DLD1 (cell line): ENCODE results near the gene HOXD10.

Experiments used
- in situ Hi-C: cut with HindIII; loops from 2 replicates; pipeline ENCODE4 v1.10.0; 2017; ENCODE audit warnings: low sequenced_read_pairs

The HOXD10 gene

GRCh38 chr2:176145085-176145969, 28.7 kb downstream of the HOXD10 start:
- in situ Hi-C loops = loop anchor here (25.0 kb wide), 1 partner anchor 492 kb away; no protein-coding TSS in a partner anchor

- in situ Hi-C loops = loop anchor here (25.0 kb wide), 1 partner anchor 491 kb away; no protein-coding TSS in a partner anchor
These were observed 29.5 kb downstream of the HOXD10 start for GRCh38 chr2:176146101-176146500.

GRCh38 chr2:176146645-176147044, 30.1 kb downstream of the HOXD10 start:
- in situ Hi-C loops = loop anchor here (25.0 kb wide), 1 partner anchor 491 kb away; no protein-coding TSS in a partner anchor

- in situ Hi-C loops = loop anchor here (25.0 kb wide), 1 partner anchor 490 kb away; no protein-coding TSS in a partner anchor
These were observed 30.7 kb downstream of the HOXD10 start for GRCh38 chr2:176147210-176147799.

- in situ Hi-C loops = loop anchor here (25.0 kb wide), 1 partner anchor 489 kb away; no protein-coding TSS in a partner anchor
These were observed 31.4 kb downstream of the HOXD10 start for GRCh38 chr2:176147800-176148496.

- in situ Hi-C loops = loop anchor here (25.0 kb wide), 1 partner anchor 488 kb away; no protein-coding TSS in a partner anchor
These were observed 32.3 kb downstream of the HOXD10 start for GRCh38 chr2:176148751-176149421.

- in situ Hi-C loops = loop anchor here (25.0 kb wide), 1 partner anchor 488 kb away; no protein-coding TSS in a partner anchor
These were observed 32.9 kb downstream of the HOXD10 start for GRCh38 chr2:176149481-176149938.

GRCh38 chr2:176149939-176150583, 33.5 kb downstream of the HOXD10 start:
- in situ Hi-C loops = loop anchor here (25.0 kb wide), 1 partner anchor 487 kb away; no protein-coding TSS in a partner anchor

- in situ Hi-C loops = no loop called here
These were observed 34.2 kb downstream of the HOXD10 start for GRCh38 chr2:176150584-176151441.

- in situ Hi-C loops = no loop called here
These were observed 35.1 kb downstream of the HOXD10 start, which contains the start of gene HOXD4 for GRCh38 chr2:176151442-176152287. Gene HOXD4, plus strand, starts transcription at chr2:176151550. Its CDS starts 84 bp downstream, at chr2:176151634.

- in situ Hi-C loops = no loop called here
These were observed 36.0 kb downstream of the HOXD10 start for GRCh38 chr2:176152350-176153181.

GRCh38 chr2:176154576-176155252, 38.1 kb downstream of the HOXD10 start:
- in situ Hi-C loops = no loop called here

GRCh38 chr2:176155356-176156044, 38.9 kb downstream of the HOXD10 start:
- in situ Hi-C loops = no loop called here

GRCh38 chr2:176156301-176156806, 39.8 kb downstream of the HOXD10 start:
- in situ Hi-C loops = no loop called here

- in situ Hi-C loops = no loop called here
These were observed 40.4 kb downstream of the HOXD10 start, which contains the start of gene HOXD3 for GRCh38 chr2:176156807-176157498. Gene HOXD3, plus strand, starts transcription at chr2:176157307. Its CDS starts 11,808 bp downstream, at chr2:176169115.
